HEK293T (cell line): ENCODE results near the gene FKBP11.

Experiments
- CTCF ChIA-PET: fragments of 350-600 bp; formaldehyde crosslinking; extraction: SDS; loops from one replicate; lab custom pipeline; 2021; ENCODE audit warnings: antibody characterized with exemption, inconsistent platforms; lab: Yijun Ruan, JAX
- POLR2A ChIA-PET: fragments of 350-600 bp; formaldehyde crosslinking; extraction: SDS; loops from one replicate; lab custom pipeline; 2020; ENCODE audit warnings: antibody characterized with exemption, inconsistent platforms; lab: Yijun Ruan, JAX
- DNase-seq: peaks from one replicate; pipeline ENCODE4 v3.0.0; 2012; ENCODE audit warnings: mixed read lengths; ENCODE audit errors: extremely low spot score
- ARNT ChIP-seq: fragments of 450-650 bp; IDR thresholded peaks from 2 replicates; pipeline ENCODE4 v1.6.1; 2017; ENCODE audit warnings: mild to moderate bottlenecking
- BHLHE40 ChIP-seq: fragments of 450-650 bp; IDR thresholded peaks from 2 replicates; pipeline ENCODE4 v1.6.1; 2016; ENCODE audit warnings: mild to moderate bottlenecking, moderate library complexity, borderline replicate concordance
- CTBP1 ChIP-seq: fragments of 450-650 bp; IDR thresholded peaks from 2 replicates; pipeline ENCODE4 v1.6.1; 2016; ENCODE audit warnings: borderline replicate concordance
- ELF4 ChIP-seq: fragments of 450-650 bp; IDR thresholded peaks from 2 replicates; pipeline ENCODE4 v1.6.1; 2017; ENCODE audit warnings: antibody characterized with exemption
- FOXA1 ChIP-seq: fragments of 450-650 bp; IDR thresholded peaks from 2 replicates; pipeline ENCODE4 v1.6.1; 2016; ENCODE audit warnings: mild to moderate bottlenecking
- FOXK2 ChIP-seq: fragments of 450-650 bp; IDR thresholded peaks from 2 replicates; pipeline ENCODE4 v1.6.1; 2016; ENCODE audit warnings: mild to moderate bottlenecking
- FOXM1 ChIP-seq: fragments of 450-650 bp; IDR thresholded peaks from 2 replicates; pipeline ENCODE4 v1.6.1; 2017; ENCODE audit warnings: mild to moderate bottlenecking, borderline replicate concordance
- HDGF ChIP-seq: fragments of 450-650 bp; IDR thresholded peaks from 2 replicates; pipeline ENCODE4 v1.6.1; 2017; ENCODE audit warnings: antibody characterized with exemption, borderline replicate concordance
- L3MBTL2 ChIP-seq: fragments of 450-650 bp; conservative IDR thresholded peaks from 2 replicates; pipeline ENCODE4 v1.6.1; 2016; ENCODE audit warnings: mild to moderate bottlenecking
- LEF1 ChIP-seq: fragments of 450-650 bp; IDR thresholded peaks from 2 replicates; pipeline ENCODE4 v1.6.1; 2017; ENCODE audit warnings: mild to moderate bottlenecking, borderline replicate concordance
- NFRKB ChIP-seq: fragments of 450-650 bp; IDR thresholded peaks from 2 replicates; pipeline ENCODE4 v1.6.1; 2016; ENCODE audit warnings: mild to moderate bottlenecking, moderate library complexity
- PKNOX1 ChIP-seq: fragments of 450-650 bp; IDR thresholded peaks from 2 replicates; pipeline ENCODE4 v1.6.1; 2016
- SP1 ChIP-seq: fragments of 450-650 bp; IDR thresholded peaks from 2 replicates; pipeline ENCODE4 v1.6.1; 2017
- SUZ12 ChIP-seq: fragments of 450-650 bp; IDR thresholded peaks from 2 replicates; pipeline ENCODE4 v1.6.1; 2016; ENCODE audit warnings: mild to moderate bottlenecking
- TARDBP ChIP-seq: fragments of 450-650 bp; IDR thresholded peaks from 2 replicates; pipeline ENCODE4 v1.6.1; 2016
- ZNF384 ChIP-seq: fragments of 450-650 bp; IDR thresholded peaks from 2 replicates; pipeline ENCODE4 v1.6.1; 2016

FKBP11 gene

GRCh38 chr12:48937170-48937569 lies 11.9 kb upstream of the FKBP11 start:
- CTCF ChIA-PET, result interaction anchor here (0.6 to 4.3 kb wide), 10 partner anchors 10 to 107 kb away, joined by 3 to 16 read pairs (median 4); partner anchors contain the start of gene ARF3
- DNase-seq, result peak; percentile 48

GRCh38 chr12:48936379-48936979 lies 11.2 kb upstream of the FKBP11 start:
- TF ChIP-seq FOXA1 (no peak), TARDBP (no peak), NFRKB (no peak)
- CTCF ChIA-PET, result interaction anchor here (0.6 to 4.3 kb wide), 12 partner anchors 9 to 84 kb away, joined by 3 to 16 read pairs (median 4); partner anchors contain the start of genes ARF3, FKBP11 and RND1
- DNase-seq, result peak; percentile 90
- POLR2A ChIA-PET, result interaction anchor here (0.7 to 1.4 kb wide), 2 partner anchors 21 to 84 kb away, joined by 3 read pairs; partner anchors contain the start of genes ARF3 and DDX23

More at GRCh38 chr12:48937170-48937569, 11.9 kb upstream of the FKBP11 start:
- POLR2A ChIA-PET, result interaction anchor here (0.7 to 1.4 kb wide), 2 partner anchors 20 to 85 kb away, joined by 3 read pairs; partner anchors contain the start of genes ARF3 and DDX23
- no peak for TF ChIP-seq FOXM1
- TF ChIP-seq LEF1, result no peak
- no peak for TF ChIP-seq HDGF
- no peak for TF ChIP-seq NFRKB
- no peak for TF ChIP-seq SP1
- no peak for TF ChIP-seq ZNF384
- no peak for TF ChIP-seq FOXK2
- TF ChIP-seq CTBP1, result no peak
- no peak for TF ChIP-seq L3MBTL2
- no peak for TF ChIP-seq ARNT
- no peak for TF ChIP-seq PKNOX1
- no peak for TF ChIP-seq BHLHE40
- TF ChIP-seq ELF4, result no peak
- no peak for TF ChIP-seq TARDBP

GRCh38 chr12:48934312-48934706 lies 9.0 kb upstream of the FKBP11 start:
- TF ChIP-seq CTBP1 (no peak), FOXA1 (no peak), FOXM1 (no peak), FOXK2 (no peak), ZNF384 (no peak), HDGF (no peak), PKNOX1 (no peak)
- POLR2A ChIA-PET, result no interaction called here
- no peak for DNase-seq
- CTCF ChIA-PET, result interaction anchor here (1.8 to 4.3 kb wide), 2 partner anchors 54 to 81 kb away, joined by 10 to 16 read pairs; no protein-coding TSS in a partner anchor

- ChIA-PET POLR2A (no interaction called here), CTCF (interaction anchor here (0.8 to 4.3 kb wide), 3 partner anchors 24 to 81 kb away, joined by 3 to 16 read pairs (median 10); partner anchors contain the start of gene ARF3)
- TF ChIP-seq ELF4, result no peak
- TF ChIP-seq FOXM1, result no peak
- TF ChIP-seq ARNT, result no peak
- TF ChIP-seq LEF1, result no peak
- TF ChIP-seq FOXK2, result no peak
- TF ChIP-seq SUZ12, result no peak
- TF ChIP-seq CTBP1, result no peak
- TF ChIP-seq L3MBTL2, result no peak
- no peak for TF ChIP-seq PKNOX1
- no peak for TF ChIP-seq ZNF384
- no peak for TF ChIP-seq NFRKB
- no peak for TF ChIP-seq FOXA1
- TF ChIP-seq SP1, result no peak
- no peak for TF ChIP-seq TARDBP
- TF ChIP-seq BHLHE40, result no peak
- no peak for TF ChIP-seq HDGF
- DNase-seq, result no peak
Observed at GRCh38 chr12:48933664-48934311, 8.5 kb upstream of the FKBP11 start.

- POLR2A ChIA-PET, result no interaction called here
Observed at GRCh38 chr12:48932878-48933277, 7.6 kb upstream of the FKBP11 start.

GRCh38 chr12:48930475-48930874 lies 5.2 kb upstream of the FKBP11 start:
- TF ChIP-seq FOXM1 (no peak), FOXK2 (no peak)
- ChIA-PET CTCF (interaction anchor here (1.7 kb wide), 1 partner anchor 78 kb away, joined by 5 read pairs; no protein-coding TSS in a partner anchor), POLR2A (interaction anchor here (1.7 kb wide), 1 partner anchor 27 kb away, joined by 4 read pairs; the partner anchor contains the start of gene ARF3)
- no peak for DNase-seq

More at GRCh38 chr12:48932878-48933277, 7.6 kb upstream of the FKBP11 start:
- TF ChIP-seq ARNT, result no peak
- no peak for TF ChIP-seq TARDBP
- no peak for TF ChIP-seq FOXA1
- DNase-seq, result no peak
- CTCF ChIA-PET, result interaction anchor here (0.8 kb wide), 1 partner anchor 25 kb away, joined by 3 read pairs; the partner anchor contains the start of gene ARF3
